ENCODE measurements around the gene WBP1L.

Gene WBP1L

GRCh38 chr10:102837230-102837721, 93.5 kb downstream of the WBP1L start, which contains the start of gene CYP17A1:
TSS of gene CYP17A1 (minus strand) at chr10:102837413. CDS start at chr10:102837361, 52 bp downstream.
- TF ChIP-seq CTCF (IDR thresholded peaks at IDR 0.05) = no peak

- TF ChIP-seq CTCF (IDR thresholded peaks at IDR 0.05) = no peak
Observed at GRCh38 chr10:102841827-102842345, 98.1 kb downstream of the WBP1L start.

GRCh38 chr10:102845352-102845902, 101.7 kb downstream of the WBP1L start:
- no peak for TF ChIP-seq CTCF (IDR thresholded peaks at IDR 0.05)

GRCh38 chr10:102850025-102850518, 106.3 kb downstream of the WBP1L start:
- no peak for TF ChIP-seq CTCF (IDR thresholded peaks at IDR 0.05)

- TF ChIP-seq CTCF (IDR thresholded peaks at IDR 0.05) = no peak
Observed at GRCh38 chr10:102856758-102857424, 113.1 kb downstream of the WBP1L start.

GRCh38 chr10:102859911-102860310, 116.2 kb downstream of the WBP1L start:
- no peak for TF ChIP-seq CTCF (IDR thresholded peaks at IDR 0.05)

- TF ChIP-seq CTCF (IDR thresholded peaks at IDR 0.05) = no peak
Observed at GRCh38 chr10:102863660-102864059, 119.9 kb downstream of the WBP1L start.

Data from LNCAP (cell line).